HG02610 (cell line): ENCODE data around the gene IGBP1.
"Not testable (repeated sequence)": the region's sequence is repeated elsewhere in the genome, so short reads cannot be mapped to it uniquely, and the experiment has no call there.

ENCODE experiments used
- ATAC-seq: cut with Tn5 transposase; IDR thresholded peaks from one replicate; pipeline ENCODE4 v1.9.1; 2021; ENCODE audit warnings: mild to moderate bottlenecking, moderate library complexity; ENCODE audit not compliant: unreplicated experiment

IGBP1 gene

GRCh38 chrX:70166601-70167590 is 33.6 kb downstream of the IGBP1 start:
- no peak for ATAC-seq

- ATAC-seq = peak; percentile 54
Measured at GRCh38 chrX:70168238-70169188, 35.3 kb downstream of the IGBP1 start.

GRCh38 chrX:70169281-70169680 is 36.0 kb downstream of the IGBP1 start:
- ATAC-seq = no peak

- ATAC-seq = no peak
Measured at GRCh38 chrX:70171624-70172023, 38.4 kb downstream of the IGBP1 start.

GRCh38 chrX:70172221-70172620 is 39.0 kb downstream of the IGBP1 start:
- no peak for ATAC-seq

GRCh38 chrX:70172964-70173363 is 39.7 kb downstream of the IGBP1 start:
- ATAC-seq = no peak

- no peak for ATAC-seq
Measured at GRCh38 chrX:70174754-70175153, 41.5 kb downstream of the IGBP1 start.

GRCh38 chrX:70175338-70175737 is 42.1 kb downstream of the IGBP1 start:
- ATAC-seq = no peak

GRCh38 chrX:70176938-70177533 is 43.8 kb downstream of the IGBP1 start, which contains the start of gene DGAT2L6:
TSS of gene DGAT2L6 (plus strand) at chrX:70177483. CDS start at chrX:70177583, 100 bp downstream.
- ATAC-seq = peak; percentile 74

GRCh38 chrX:70183091-70183490 is 49.8 kb downstream of the IGBP1 start:
- no peak for ATAC-seq

GRCh38 chrX:70190225-70190624 is 57.0 kb downstream of the IGBP1 start:
- ATAC-seq = no peak

- peak; percentile 87 for ATAC-seq
Measured at GRCh38 chrX:70196961-70197720, 63.9 kb downstream of the IGBP1 start.

GRCh38 chrX:70201732-70202131 is 68.5 kb downstream of the IGBP1 start:
- no peak for ATAC-seq

- no peak for ATAC-seq
Measured at GRCh38 chrX:70208479-70208878, 75.2 kb downstream of the IGBP1 start.

- not testable (repeated sequence) for ATAC-seq
Measured at GRCh38 chrX:70209570-70209969, 76.3 kb downstream of the IGBP1 start.
